Right ventricle myocardium inferior (tissue), 1 donor: ENCODE data around the gene IQCK. TPM values are rescaled to one million over a fixed set of nuclear protein-coding genes. Genes with fewer than 3 reads are reported as not detected.
"Not testable (repeated sequence)": the region's sequence is repeated elsewhere in the genome, so short reads cannot be mapped to it uniquely, and the experiment has no call there.

Source experiments
- ATAC-seq: fragments of 200-7000 bp; cut with Tn5 transposase; one replicate; pipeline ENCODE4 v1.9.1; 2020; ENCODE audit warnings: mild to moderate bottlenecking, moderate library complexity
- DNase-seq: peaks from one replicate; pipeline ENCODE4 v3.0.0; 2021; ENCODE audit errors: missing footprints
- intact Hi-C: fragments of 100-400 bp; cut with DNase I; formaldehyde crosslinking; loops from one replicate; pipeline ENCODE4 v1.11.0; 2022
- long read RNA-seq: library from polyadenylated mRNA; unstranded; transcript quantifications from one replicate; pipeline ENCODE4 v2.0.0, GENCODE V29; 2021
- total RNA-seq: library from RNA; stranded (reverse); fragmentation: NEBNext Ultra II Directional; extraction: Animal tissue kit (Norgen Biotek cat#: 25700); gene quantifications from one replicate; pipeline ENCODE4 v1.2.1, GENCODE V29; 2021
- donor health status: DM: no; HTN: yes; CAD: no; lungs with severe emphysema.

IQCK gene
- 5.2 TPM for total RNA-seq
- long read RNA-seq, partial matches to known transcripts, result 3 of 9 reads
- long read RNA-seq, other reads (novel, unspliced or antisense), result 6 of 9 reads

GRCh38 chr16:19717741-19718623 lies at the start of gene IQCK, which contains the start of gene KNOP1:
Gene IQCK, plus strand, starts transcription at chr16:19718271. Its CDS starts 36 bp downstream, at chr16:19718307.
Gene KNOP1, minus strand, starts transcription at chr16:19718227. Its CDS starts 3,192 bp downstream, at chr16:19715035.
- intact Hi-C loops, result loop anchor here (2.0 to 10.0 kb wide), 3 partner anchors 87 to 165 kb away; no protein-coding TSS in a partner anchor
- peak; percentile 95 for DNase-seq
- ATAC-seq, result peak; percentile 95

- ATAC-seq, result no peak
- no peak for DNase-seq
- intact Hi-C loops, result no loop called here
Observed at GRCh38 chr16:19672378-19672777, 45.7 kb upstream of the IQCK start.

- DNase-seq (no peak), ATAC-seq (no peak)
- intact Hi-C loops, result no loop called here
Observed at GRCh38 chr16:19674485-19674884, 43.6 kb upstream of the IQCK start.

- intact Hi-C loops, result no loop called here
- peak; percentile 71 for ATAC-seq
- DNase-seq, result no peak
Observed at GRCh38 chr16:19677402-19677801, 40.7 kb upstream of the IQCK start.

- intact Hi-C loops, result no loop called here
- DNase-seq (no peak), ATAC-seq (no peak)
Observed at GRCh38 chr16:19678804-19679203, 39.3 kb upstream of the IQCK start.

- ATAC-seq, DNase-seq, intact Hi-C loops: not testable (repeated sequence)
Observed at GRCh38 chr16:19679281-19679680, 38.8 kb upstream of the IQCK start.

GRCh38 chr16:19680881-19681340 lies 37.2 kb upstream of the IQCK start:
- no peak for DNase-seq
- intact Hi-C loops, result no loop called here
- peak; percentile 43 for ATAC-seq

- intact Hi-C loops, result no loop called here
- no peak for DNase-seq
- no peak for ATAC-seq
Observed at GRCh38 chr16:19681637-19682036, 36.4 kb upstream of the IQCK start.

GRCh38 chr16:19683453-19684236 lies 34.4 kb upstream of the IQCK start:
- intact Hi-C loops, result no loop called here
- no peak for ATAC-seq
- DNase-seq, result no peak

GRCh38 chr16:19685176-19685575 lies 32.9 kb upstream of the IQCK start:
- ATAC-seq (no peak), DNase-seq (no peak)
- intact Hi-C loops, result no loop called here

- DNase-seq (no peak), ATAC-seq (no peak)
- intact Hi-C loops, result no loop called here
Observed at GRCh38 chr16:19687279-19687678, 30.8 kb upstream of the IQCK start.

- ATAC-seq, result no peak
- DNase-seq, result no peak
- intact Hi-C loops, result no loop called here
Observed at GRCh38 chr16:19688396-19689024, 29.6 kb upstream of the IQCK start.

GRCh38 chr16:19689342-19689741 lies 28.7 kb upstream of the IQCK start:
- no peak for ATAC-seq
- no peak for DNase-seq
- intact Hi-C loops, result no loop called here

GRCh38 chr16:19690196-19690595 lies 27.9 kb upstream of the IQCK start:
- peak; percentile 66 for ATAC-seq
- intact Hi-C loops, result no loop called here

GRCh38 chr16:19691161-19691711 lies 26.8 kb upstream of the IQCK start:
- intact Hi-C loops, result no loop called here
- peak; percentile 79 for DNase-seq
- ATAC-seq, result peak; percentile 9

More at GRCh38 chr16:19690196-19690595, 27.9 kb upstream of the IQCK start:
- DNase-seq, result no peak

- ATAC-seq (no peak), DNase-seq (no peak)
- intact Hi-C loops, result loop anchor here (5.0 kb wide), 1 partner anchor 48 kb away; no protein-coding TSS in a partner anchor
Observed at GRCh38 chr16:19694989-19695388, 23.1 kb upstream of the IQCK start.

GRCh38 chr16:19696328-19696727 lies 21.7 kb upstream of the IQCK start:
- DNase-seq, result peak; percentile 76

GRCh38 chr16:19696961-19697360 lies 21.1 kb upstream of the IQCK start:
- DNase-seq (no peak), ATAC-seq (no peak)
- intact Hi-C loops, result loop anchor here (5.0 kb wide), 1 partner anchor 50 kb away; no protein-coding TSS in a partner anchor

More at GRCh38 chr16:19696328-19696727, 21.7 kb upstream of the IQCK start:
- ATAC-seq, result peak; percentile 48
- intact Hi-C loops, result loop anchor here (5.0 kb wide), 1 partner anchor 49 kb away; no protein-coding TSS in a partner anchor
